ENCODE data around the gene FUT8.

Gene FUT8

GRCh38 chr14:65485516-65485915, 73.0 kb downstream of the FUT8 start:
- no peak for DNase-seq (ENCODE audit: low read depth)
- no peak overlapping the region for H3K4me3 ChIP-seq (ENCODE audit: low read depth, low read length)
- TF ChIP-seq CTCF (IDR thresholded peaks at IDR 0.05; ENCODE audit: low read depth, low read length, missing control alignments) = no peak

- no peak for DNase-seq (ENCODE audit: low read depth)
- no peak for TF ChIP-seq CTCF (IDR thresholded peaks at IDR 0.05; ENCODE audit: low read depth, low read length, missing control alignments)
- H3K4me3 ChIP-seq (ENCODE audit: low read depth, low read length) = no peak overlapping the region
Observed at GRCh38 chr14:65486863-65487262, 74.3 kb downstream of the FUT8 start.

- no peak for DNase-seq (ENCODE audit: low read depth)
- no peak for TF ChIP-seq CTCF (IDR thresholded peaks at IDR 0.05; ENCODE audit: low read depth, low read length, missing control alignments)
- H3K4me3 ChIP-seq (ENCODE audit: low read depth, low read length) = no peak overlapping the region
Observed at GRCh38 chr14:65487783-65488494, 75.4 kb downstream of the FUT8 start.

GRCh38 chr14:65491274-65491673, 78.7 kb downstream of the FUT8 start:
- no peak for DNase-seq (ENCODE audit: low read depth)
- H3K4me3 ChIP-seq (ENCODE audit: low read depth, low read length) = no peak overlapping the region
- no peak for TF ChIP-seq CTCF (IDR thresholded peaks at IDR 0.05; ENCODE audit: low read depth, low read length, missing control alignments)

- no peak for TF ChIP-seq CTCF (IDR thresholded peaks at IDR 0.05; ENCODE audit: low read depth, low read length, missing control alignments)
- H3K4me3 ChIP-seq (ENCODE audit: low read depth, low read length) = no peak overlapping the region
- DNase-seq (ENCODE audit: low read depth) = no peak
Observed at GRCh38 chr14:65492266-65492665, 79.7 kb downstream of the FUT8 start.

GRCh38 chr14:65495196-65495595, 82.7 kb downstream of the FUT8 start:
- DNase-seq (ENCODE audit: low read depth) = no peak
- no peak for TF ChIP-seq CTCF (IDR thresholded peaks at IDR 0.05; ENCODE audit: low read depth, low read length, missing control alignments)

More at GRCh38 chr14:65495196-65495595, 82.7 kb downstream of the FUT8 start:
- no peak overlapping the region for H3K4me3 ChIP-seq (ENCODE audit: low read depth, low read length)

All from GM12864 (cell line).